Activated T-helper 1 cell treated with anti-CD3 and anti-CD28 coated beads, Interleukin-12 subunit alpha, Interleukin-12 subunit beta, Interleukin-2, Interleukin-4 antibody, amounts not matched to agents 30 ng/mL and 10 ng/mL and 1 ng/mL, durations not matched to agents 14 hours and 24 hours and 36 hours (primary cell): Measurements from ENCODE around the gene TRPM3. TPM values are rescaled to one million over a fixed set of nuclear protein-coding genes. Genes with fewer than 3 reads are reported as not detected.

Experiments
- DNase-seq: peaks from one replicate; pipeline ENCODE4 v3.0.0; 2021; ENCODE audit warnings: low spot score
- H3K27ac Mint-ChIP-seq: one replicate; pipeline ENCODE4 v1.8.0; 2021; ENCODE audit warnings: mild to moderate bottlenecking, mixed read lengths
- H3K27me3 Mint-ChIP-seq: one replicate; pipeline ENCODE4 v1.8.0; 2022; ENCODE audit warnings: mild to moderate bottlenecking, moderate library complexity, mixed read lengths; ENCODE audit not compliant: insufficient read depth
- H3K36me3 Mint-ChIP-seq: one replicate; pipeline ENCODE4 v1.8.0; 2021; ENCODE audit warnings: low read depth, mixed read lengths
- H3K4me1 Mint-ChIP-seq: one replicate; pipeline ENCODE4 v1.8.0; 2021; ENCODE audit warnings: low read depth, mixed read lengths
- H3K4me3 Mint-ChIP-seq: one replicate; pipeline ENCODE4 v1.8.0; 2021; ENCODE audit warnings: mild to moderate bottlenecking, moderate library complexity, mixed read lengths
- H3K9me3 Mint-ChIP-seq: one replicate; pipeline ENCODE4 v1.8.0; 2021; ENCODE audit warnings: mixed read lengths
- intact Hi-C: fragments of 100-400 bp; cut with micrococcal nuclease; formaldehyde crosslinking; loops from one replicate; pipeline ENCODE4 v1.15.1; 2024
- total RNA-seq: library from RNA; stranded (reverse); gene quantifications from 2 replicates; pipeline ENCODE4 v1.2.3, GENCODE V29; 2022

TRPM3 gene
- total RNA-seq, 1 donor from 2014 or later = not detected

- Mint-ChIP-seq H3K27ac (no peak overlapping the region), H3K9me3 (no peaks in the 10 kb centered on the region), H3K4me3 (no peak overlapping the region), H3K4me1 (no peaks in the 10 kb centered on the region), H3K27me3 (no peaks in the 10 kb centered on the region), H3K36me3 (no peaks in the 10 kb centered on the region)
- DNase-seq = no peak
- intact Hi-C loops = no loop called here
Observed at GRCh38 chr9:70950270-70950669, 171.2 kb downstream of the TRPM3 start.

DNA sequence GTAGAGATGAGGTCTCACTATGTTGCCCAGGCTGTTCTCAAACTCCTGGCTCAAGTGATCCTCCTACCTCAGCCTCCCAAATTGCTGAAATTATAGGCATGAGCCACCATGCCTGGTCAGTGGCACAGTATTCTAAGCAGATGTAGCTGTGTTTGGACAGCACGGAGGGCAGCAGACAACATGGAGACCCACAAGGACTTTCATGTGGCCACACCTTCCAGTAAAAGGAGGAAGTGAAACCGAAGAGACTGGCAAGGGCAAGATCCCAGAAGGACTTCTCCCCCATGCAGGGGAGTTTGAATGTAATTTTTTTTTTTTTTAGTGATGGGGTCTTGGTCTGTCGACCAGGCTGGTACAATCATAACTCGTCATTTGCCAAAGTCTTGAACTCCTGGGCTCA is 172.2 kb downstream of the TRPM3 start:
- no peak for DNase-seq
- Mint-ChIP-seq H3K36me3 (no peaks in the 10 kb centered on the region), H3K9me3 (no peaks in the 10 kb centered on the region), H3K4me3 (no peak overlapping the region), H3K27me3 (no peaks in the 10 kb centered on the region), H3K27ac (no peak overlapping the region), H3K4me1 (no peaks in the 10 kb centered on the region)
- intact Hi-C loops = no loop called here

DNA sequence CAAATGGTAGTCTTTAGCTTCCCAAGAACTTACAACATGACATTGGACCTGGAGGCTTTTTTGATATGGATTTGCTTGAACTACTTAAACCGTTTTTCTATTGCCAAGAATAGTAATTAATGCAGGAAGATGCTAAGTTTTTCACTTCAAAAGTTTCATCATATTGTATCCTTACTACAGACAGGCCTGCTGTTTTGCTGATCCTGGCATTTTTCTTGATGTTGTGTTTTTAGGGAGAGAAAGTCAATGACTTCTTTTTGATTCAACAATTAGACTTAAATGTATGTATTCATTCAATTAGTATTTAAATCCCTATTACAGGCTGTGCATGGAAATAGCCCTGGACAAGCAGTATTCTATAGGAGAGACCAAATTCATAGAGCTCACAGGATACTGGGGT is 172.7 kb downstream of the TRPM3 start:
- no peak for DNase-seq
- H3K4me3 Mint-ChIP-seq = no peak overlapping the region
- H3K9me3 Mint-ChIP-seq = no peaks in the 10 kb centered on the region
- intact Hi-C loops = no loop called here
- no peaks in the 10 kb centered on the region for H3K27me3 Mint-ChIP-seq
- H3K27ac Mint-ChIP-seq = no peak overlapping the region
- no peaks in the 10 kb centered on the region for H3K36me3 Mint-ChIP-seq
- no peaks in the 10 kb centered on the region for H3K4me1 Mint-ChIP-seq

- no peak for DNase-seq
- H3K27me3 Mint-ChIP-seq = no peaks in the 10 kb centered on the region
- no peaks in the 10 kb centered on the region for H3K9me3 Mint-ChIP-seq
- intact Hi-C loops = no loop called here
- H3K27ac Mint-ChIP-seq = no peak overlapping the region
- H3K36me3 Mint-ChIP-seq = no peaks in the 10 kb centered on the region
- H3K4me1 Mint-ChIP-seq = no peaks in the 10 kb centered on the region
- no peak overlapping the region for H3K4me3 Mint-ChIP-seq
Observed at GRCh38 chr9:70947511-70947910, 173.9 kb downstream of the TRPM3 start.

GRCh38 chr9:70947086-70947485 is 174.3 kb downstream of the TRPM3 start:
- Mint-ChIP-seq H3K4me3 (no peak overlapping the region), H3K9me3 (no peaks in the 10 kb centered on the region), H3K27ac (no peak overlapping the region), H3K36me3 (no peaks in the 10 kb centered on the region), H3K27me3 (no peaks in the 10 kb centered on the region), H3K4me1 (no peaks in the 10 kb centered on the region)
- no peak for DNase-seq
- intact Hi-C loops = no loop called here

DNA sequence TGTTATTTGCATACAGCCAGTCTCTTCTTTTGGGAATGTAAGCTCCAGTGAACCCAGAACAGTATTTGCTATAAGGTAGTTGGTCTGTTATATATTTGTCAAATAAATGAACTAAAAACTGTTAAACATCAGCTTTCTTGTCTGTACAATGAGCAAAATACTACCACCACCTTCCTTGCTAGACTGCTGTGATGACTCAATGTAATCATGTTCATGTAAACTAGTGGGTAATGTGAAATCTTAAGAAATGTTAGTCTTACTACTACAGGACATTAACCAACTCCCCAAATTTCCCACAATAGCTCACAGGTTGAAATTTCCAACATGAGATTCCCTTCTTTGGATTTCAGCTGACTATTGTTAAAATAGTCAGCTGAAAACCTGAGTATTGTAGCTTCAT is 176.1 kb downstream of the TRPM3 start:
- no peaks in the 10 kb centered on the region for H3K9me3 Mint-ChIP-seq

GRCh38 chr9:70941191-70941590 is 180.2 kb downstream of the TRPM3 start:
- DNase-seq = no peak
- no peaks in the 10 kb centered on the region for H3K27me3 Mint-ChIP-seq
- intact Hi-C loops = no loop called here
- H3K4me1 Mint-ChIP-seq = no peaks in the 10 kb centered on the region
- H3K36me3 Mint-ChIP-seq = no peaks in the 10 kb centered on the region
- no peak overlapping the region for H3K4me3 Mint-ChIP-seq
- no peaks in the 10 kb centered on the region for H3K9me3 Mint-ChIP-seq
- no peak overlapping the region for H3K27ac Mint-ChIP-seq

More for the DNA sequence above, 176.1 kb downstream of the TRPM3 start:
- no peak overlapping the region for H3K27ac Mint-ChIP-seq
- H3K36me3 Mint-ChIP-seq = no peaks in the 10 kb centered on the region
- no peak overlapping the region for H3K4me3 Mint-ChIP-seq
- no peaks in the 10 kb centered on the region for H3K4me1 Mint-ChIP-seq
- intact Hi-C loops = no loop called here
- DNase-seq = no peak
- no peaks in the 10 kb centered on the region for H3K27me3 Mint-ChIP-seq

GRCh38 chr9:70940605-70941004 is 180.8 kb downstream of the TRPM3 start:
- no peak for DNase-seq
- no peak overlapping the region for H3K4me3 Mint-ChIP-seq
- H3K4me1 Mint-ChIP-seq = no peaks in the 10 kb centered on the region
- H3K27me3 Mint-ChIP-seq = no peaks in the 10 kb centered on the region
- intact Hi-C loops = no loop called here
- H3K27ac Mint-ChIP-seq = no peak overlapping the region
- no peaks in the 10 kb centered on the region for H3K36me3 Mint-ChIP-seq
- H3K9me3 Mint-ChIP-seq = no peaks in the 10 kb centered on the region

DNA sequence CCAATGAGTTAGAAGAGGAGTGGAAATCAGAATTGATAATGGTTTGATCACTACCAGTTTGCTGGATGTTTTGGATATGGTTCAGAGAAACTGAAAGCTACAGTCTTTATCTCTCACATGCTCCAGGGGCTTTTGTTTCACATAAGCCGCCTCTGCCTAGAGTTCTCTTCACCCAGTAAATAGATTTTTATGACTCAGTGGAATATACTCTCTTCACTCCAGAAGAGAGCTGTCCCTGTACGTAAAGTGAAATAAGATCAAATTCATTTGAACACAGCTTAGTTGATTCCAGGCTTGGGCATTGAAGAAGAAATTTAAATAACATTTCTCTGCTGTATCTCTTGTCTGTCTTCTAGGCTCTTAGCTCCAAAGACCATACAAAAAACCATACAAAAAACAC is 184.9 kb downstream of the TRPM3 start:
- DNase-seq = no peak
- H3K4me3 Mint-ChIP-seq = no peak overlapping the region

GRCh38 chr9:70935856-70936255 is 185.6 kb downstream of the TRPM3 start:
- H3K9me3 Mint-ChIP-seq = no peaks in the 10 kb centered on the region
- intact Hi-C loops = no loop called here
- H3K36me3 Mint-ChIP-seq = no peaks in the 10 kb centered on the region
- no peaks in the 10 kb centered on the region for H3K27me3 Mint-ChIP-seq
- no peak for DNase-seq
- no peaks in the 10 kb centered on the region for H3K4me1 Mint-ChIP-seq
- no peak overlapping the region for H3K4me3 Mint-ChIP-seq
- no peak overlapping the region for H3K27ac Mint-ChIP-seq

More for the DNA sequence above, 184.9 kb downstream of the TRPM3 start:
- H3K27ac Mint-ChIP-seq = no peak overlapping the region
- H3K36me3 Mint-ChIP-seq = no peaks in the 10 kb centered on the region
- H3K4me1 Mint-ChIP-seq = no peaks in the 10 kb centered on the region
- intact Hi-C loops = no loop called here
- H3K9me3 Mint-ChIP-seq = no peaks in the 10 kb centered on the region
- H3K27me3 Mint-ChIP-seq = no peaks in the 10 kb centered on the region

- intact Hi-C loops = no loop called here
- Mint-ChIP-seq H3K36me3 (no peaks in the 10 kb centered on the region), H3K27ac (no peak overlapping the region), H3K4me3 (no peak overlapping the region), H3K4me1 (no peaks in the 10 kb centered on the region), H3K9me3 (no peaks in the 10 kb centered on the region), H3K27me3 (no peaks in the 10 kb centered on the region)
- no peak for DNase-seq
Observed at GRCh38 chr9:70934642-70935041, 186.8 kb downstream of the TRPM3 start.

DNA sequence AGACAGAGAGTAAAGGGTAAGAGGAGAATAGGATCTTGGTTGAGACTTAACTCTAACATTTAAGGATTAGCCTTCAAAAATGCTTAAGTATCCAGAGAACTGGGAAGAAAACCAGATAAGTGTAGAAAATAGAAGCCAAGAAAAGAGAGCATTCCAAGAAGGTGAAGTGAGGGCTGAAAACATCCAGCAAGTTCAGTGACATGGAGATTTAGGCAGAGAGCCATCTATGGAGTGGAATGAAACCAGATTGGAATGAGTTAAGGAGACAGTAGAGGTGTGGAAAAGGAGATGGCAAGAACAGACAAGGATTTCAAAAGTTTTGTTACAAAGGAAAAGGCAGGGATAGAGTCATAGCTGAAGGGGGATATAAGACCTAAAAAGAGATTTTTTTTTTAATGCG is 188.1 kb downstream of the TRPM3 start:
- no peak overlapping the region for H3K4me3 Mint-ChIP-seq
- no peaks in the 10 kb centered on the region for H3K9me3 Mint-ChIP-seq
- no peaks in the 10 kb centered on the region for H3K4me1 Mint-ChIP-seq
- no peaks in the 10 kb centered on the region for H3K36me3 Mint-ChIP-seq
- no peaks in the 10 kb centered on the region for H3K27me3 Mint-ChIP-seq
- intact Hi-C loops = no loop called here
- DNase-seq = no peak
- no peak overlapping the region for H3K27ac Mint-ChIP-seq

DNA sequence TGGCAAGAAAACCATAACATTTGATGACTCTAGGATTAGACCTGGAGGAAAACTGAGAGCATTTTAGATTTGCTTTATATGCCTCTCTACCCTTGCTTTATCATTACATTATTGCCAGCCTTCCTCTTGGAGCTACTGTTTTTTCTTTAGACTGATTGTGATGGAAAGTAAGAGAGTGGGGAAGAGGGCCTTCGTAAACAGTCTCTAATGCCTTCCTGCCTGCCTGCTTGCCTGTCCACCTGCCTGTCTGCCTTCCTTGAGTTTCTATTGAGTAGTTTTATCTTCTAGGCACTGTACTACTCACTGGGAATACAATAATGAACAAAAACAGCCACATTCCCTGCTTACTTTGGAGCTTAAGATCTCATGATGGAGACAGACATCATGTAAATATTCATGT is 189.3 kb downstream of the TRPM3 start:
- Mint-ChIP-seq H3K27me3 (no peaks in the 10 kb centered on the region), H3K36me3 (no peaks in the 10 kb centered on the region), H3K4me1 (no peaks in the 10 kb centered on the region), H3K27ac (no peak overlapping the region), H3K4me3 (no peak overlapping the region), H3K9me3 (no peaks in the 10 kb centered on the region)
- intact Hi-C loops = no loop called here
- DNase-seq = no peak

- H3K27ac Mint-ChIP-seq = no peak overlapping the region
Observed at GRCh38 chr9:70927530-70927929, 193.9 kb downstream of the TRPM3 start.

More at GRCh38 chr9:70927530-70927929, 193.9 kb downstream of the TRPM3 start:
- Mint-ChIP-seq H3K27me3 (peaks cover 5% of the 10 kb centered on the region), H3K4me3 (no peak overlapping the region), H3K36me3 (no peaks in the 10 kb centered on the region), H3K4me1 (no peaks in the 10 kb centered on the region), H3K9me3 (no peaks in the 10 kb centered on the region)
- no peak for DNase-seq
- intact Hi-C loops = no loop called here
